HepG2 (cell line): ENCODE measurements around the gene TMCC2. TPM values are rescaled to one million over a fixed set of nuclear protein-coding genes. Genes with fewer than 3 reads are reported as not detected.
A peak's percentile ranks its signal among the peaks of the same experiment; 100 is the strongest.

Experiments used
- BHLHE40 ChIP-seq: IDR thresholded peaks from 2 replicates; pipeline ENCODE4 v1.6.1; 2011; ENCODE audit warnings: low read length, improper control_type of control experiment
- CEBPG ChIP-seq: IDR thresholded peaks from 2 replicates; pipeline ENCODE4 v1.6.1; 2016
- DMAP1 ChIP-seq: IDR thresholded peaks from 2 replicates; pipeline ENCODE4 v1.6.1; 2016
- GATAD2A ChIP-seq: IDR thresholded peaks from 2 replicates; pipeline ENCODE4 v1.6.1; 2016
- KMT2B ChIP-seq: IDR thresholded peaks from 2 replicates; pipeline ENCODE4 v1.6.1; 2016; ENCODE audit warnings: missing genetic modification reagents, missing compliant biosample characterization
- MIER3 ChIP-seq: IDR thresholded peaks from 2 replicates; pipeline ENCODE4 v1.6.1; 2016; ENCODE audit warnings: missing compliant biosample characterization, borderline replicate concordance
- NBN ChIP-seq: fragments of 450-650 bp; conservative IDR thresholded peaks from 2 replicates; pipeline ENCODE4 v1.6.1; 2017
- NR2F1 ChIP-seq, 2 experiments: fragments of 450-650 bp in 1 of 2; formaldehyde crosslinking in 1 of 2; IDR thresholded peaks; 2 replicates each; pipeline versions ENCODE4 v1.5.0 to v1.6.1; 2016 to 2020; ENCODE audit warnings: mild to moderate bottlenecking in 1 of 2, missing compliant biosample characterization in 1 of 2, missing genetic modification reagents in 1 of 2, moderate library complexity in 1 of 2
- SOX5 ChIP-seq: IDR thresholded peaks from 2 replicates; pipeline ENCODE4 v1.6.1; 2016; ENCODE audit warnings: borderline replicate concordance
- THAP11 ChIP-seq: IDR thresholded peaks from 2 replicates; pipeline ENCODE4 v1.6.1; 2016; ENCODE audit warnings: missing biosample characterization, missing genetic modification reagents
- polyA plus RNA-seq, 8 experiments: library from polyadenylated mRNA; depleted of rRNA in 3 of 8; stranded (reverse) in 7 of 8; unstranded in 1 of 8; fragments of >200 nt; fragmentation: Illumina TruSeq in 4 of 8; extraction: Trizol in 4 of 8; gene quantifications; 2 replicates each; pipeline versions ENCODE4 v1.2.1 to v1.2.3, GENCODE V29; 2011 to 2016; ENCODE audit warnings: low read depth in 4 of 8, missing spikeins in 1 of 8, mixed read lengths in 1 of 8; ENCODE audit not compliant: insufficient read depth in 1 of 8
- total RNA-seq, 5 experiments: library from RNA; depleted of rRNA; stranded (reverse); fragments of >200 nt; fragmentation: Illumina TruSeq; extraction: Trizol; gene quantifications; 2 replicates each; pipeline ENCODE4 v1.2.3, GENCODE V29; 2016; ENCODE audit warnings: low read depth in 1 of 5
- TF ChIP-seq, protein P1 (sequence below): sonication (generic); formaldehyde crosslinking; IDR thresholded peaks from 2 replicates; pipeline ENCODE4 v1.8.0; 2023; ENCODE audit warnings: mild to moderate bottlenecking, missing genetic modification reagents
- TF ChIP-seq, protein P2 (sequence below): IDR thresholded peaks from 2 replicates; pipeline ENCODE4 v1.6.1; 2018; ENCODE audit warnings: missing genetic modification reagents
- TF ChIP-seq, protein P3 (sequence below): sonication (generic); formaldehyde crosslinking; IDR thresholded peaks from 2 replicates; pipeline ENCODE4 v1.4.0; 2020; ENCODE audit warnings: missing genetic modification reagents; ENCODE audit errors: not compliant biosample characterization
- TF ChIP-seq, protein P4 (sequence below), 2 experiments: fragments of 450-650 bp in 1 of 2; sonication (generic) in 1 of 2; formaldehyde crosslinking; IDR thresholded peaks; 2 replicates each; pipeline versions ENCODE4 v1.5.0 to v1.8.0; 2020 to 2022; ENCODE audit warnings: mild to moderate bottlenecking in 1 of 2, missing genetic modification reagents in 1 of 2
- TF ChIP-seq, protein P5 (sequence below): sonication (generic); formaldehyde crosslinking; IDR thresholded peaks from 2 replicates; pipeline ENCODE4 v1.4.0; 2020; ENCODE audit warnings: mild to moderate bottlenecking, missing genetic modification reagents
- TF ChIP-seq, protein P6 (sequence below): IDR thresholded peaks from 2 replicates; pipeline ENCODE4 v1.6.1; 2016; ENCODE audit warnings: control low read depth
- TF ChIP-seq, protein P7 (sequence below): IDR thresholded peaks from 2 replicates; pipeline ENCODE4 v1.6.1; 2016; ENCODE audit warnings: low read depth
- TF ChIP-seq, protein P8 (sequence below): IDR thresholded peaks from 2 replicates; pipeline ENCODE4 v1.6.1; 2016; ENCODE audit warnings: missing compliant biosample characterization, missing genetic modification reagents, borderline replicate concordance
- TF ChIP-seq, protein P9 (sequence below): sonication (generic); formaldehyde crosslinking; IDR thresholded peaks from 2 replicates; pipeline ENCODE4 v1.8.0; 2022; ENCODE audit warnings: missing genetic modification reagents, low read depth, mild to moderate bottlenecking, borderline replicate concordance

Gene TMCC2
- total and polyA plus RNA-seq, 2 of the 13 experiments (the other 11 are each of a cell fraction or from before 2014, with no cell fraction given): 0.12 to 0.24 TPM

DNA sequence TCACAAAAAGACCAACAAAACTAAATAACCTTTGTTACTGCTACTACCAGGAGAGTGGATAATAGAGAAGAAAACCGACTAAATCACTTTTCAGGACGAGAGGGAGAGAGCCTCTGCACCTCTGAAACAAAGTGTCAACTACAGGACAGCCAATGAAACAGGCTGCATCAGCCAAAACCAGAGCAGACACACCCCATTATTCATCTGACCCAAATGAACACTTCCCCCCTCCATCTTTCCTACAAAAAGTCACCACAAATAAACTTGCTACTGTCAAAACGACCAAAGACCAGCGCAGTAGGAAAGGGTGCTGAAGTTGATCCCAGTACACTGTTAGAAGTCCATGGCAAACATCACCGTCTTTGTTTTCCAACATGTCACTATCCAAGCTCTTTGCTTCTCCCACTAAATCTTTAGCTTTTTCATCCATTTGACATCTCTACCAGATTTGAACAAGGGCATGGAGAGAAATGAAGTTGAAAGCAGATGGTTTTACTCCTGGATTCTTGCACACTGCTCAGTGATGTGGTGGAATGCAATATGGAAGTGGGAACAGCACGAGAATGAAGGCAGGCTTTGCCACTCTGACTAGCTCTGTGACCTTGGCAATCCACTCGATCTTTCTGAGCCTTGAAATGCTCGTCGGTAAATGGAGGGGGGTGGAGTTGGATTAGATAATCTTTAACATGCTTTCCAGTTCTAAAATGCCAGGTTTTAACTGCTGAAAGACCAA, 36.7 kb upstream of the TMCC2 start (continued):
- TF ChIP-seq KMT2B (CRISPR knock-in tag) (no peak), DMAP1 (CRISPR knock-in tag) (peak; percentile 56; the same call in 1 of the 2 replicates), NBN (no peak), THAP11 (CRISPR knock-in tag) (peak; percentile 58), MIER3 (CRISPR knock-in tag) (peak; percentile 48; the same call in 1 of the 2 replicates), BHLHE40 (no peak), GATAD2A (CRISPR knock-in tag) (peak; percentile 58; the same call in 1 of the 2 replicates), SOX5 (CRISPR knock-in tag) (peak; percentile 9; the same call in 1 of the 2 replicates), NR2F1 (CRISPR knock-in tag; IDR thresholded peaks at IDR 0.05) (no peak), CEBPG (CRISPR knock-in tag) (no peak)
- TF ChIP-seq, protein P1, sequence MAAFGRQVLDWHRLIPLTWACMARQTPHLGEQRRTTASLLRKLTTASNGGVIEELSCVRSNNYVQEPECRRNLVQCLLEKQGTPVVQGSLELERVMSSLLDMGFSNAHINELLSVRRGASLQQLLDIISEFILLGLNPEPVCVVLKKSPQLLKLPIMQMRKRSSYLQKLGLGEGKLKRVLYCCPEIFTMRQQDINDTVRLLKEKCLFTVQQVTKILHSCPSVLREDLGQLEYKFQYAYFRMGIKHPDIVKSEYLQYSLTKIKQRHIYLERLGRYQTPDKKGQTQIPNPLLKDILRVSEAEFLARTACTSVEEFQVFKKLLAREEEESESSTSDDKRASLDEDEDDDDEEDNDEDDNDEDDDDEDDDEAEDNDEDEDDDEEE (CRISPR knock-in tag): no peak
- TF ChIP-seq, protein P2, sequence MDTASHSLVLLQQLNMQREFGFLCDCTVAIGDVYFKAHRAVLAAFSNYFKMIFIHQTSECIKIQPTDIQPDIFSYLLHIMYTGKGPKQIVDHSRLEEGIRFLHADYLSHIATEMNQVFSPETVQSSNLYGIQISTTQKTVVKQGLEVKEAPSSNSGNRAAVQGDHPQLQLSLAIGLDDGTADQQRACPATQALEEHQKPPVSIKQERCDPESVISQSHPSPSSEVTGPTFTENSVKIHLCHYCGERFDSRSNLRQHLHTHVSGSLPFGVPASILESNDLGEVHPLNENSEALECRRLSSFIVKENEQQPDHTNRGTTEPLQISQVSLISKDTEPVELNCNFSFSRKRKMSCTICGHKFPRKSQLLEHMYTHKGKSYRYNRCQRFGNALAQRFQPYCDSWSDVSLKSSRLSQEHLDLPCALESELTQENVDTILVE (CRISPR knock-in tag): no peak
- TF ChIP-seq, protein P3, sequence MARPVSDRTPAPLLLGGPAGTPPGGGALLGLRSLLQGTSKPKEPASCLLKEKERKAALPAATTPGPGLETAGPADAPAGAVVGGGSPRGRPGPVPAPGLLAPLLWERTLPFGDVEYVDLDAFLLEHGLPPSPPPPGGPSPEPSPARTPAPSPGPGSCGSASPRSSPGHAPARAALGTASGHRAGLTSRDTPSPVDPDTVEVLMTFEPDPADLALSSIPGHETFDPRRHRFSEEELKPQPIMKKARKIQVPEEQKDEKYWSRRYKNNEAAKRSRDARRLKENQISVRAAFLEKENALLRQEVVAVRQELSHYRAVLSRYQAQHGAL (CRISPR knock-in tag): no peak
- TF ChIP-seq, protein P4, sequence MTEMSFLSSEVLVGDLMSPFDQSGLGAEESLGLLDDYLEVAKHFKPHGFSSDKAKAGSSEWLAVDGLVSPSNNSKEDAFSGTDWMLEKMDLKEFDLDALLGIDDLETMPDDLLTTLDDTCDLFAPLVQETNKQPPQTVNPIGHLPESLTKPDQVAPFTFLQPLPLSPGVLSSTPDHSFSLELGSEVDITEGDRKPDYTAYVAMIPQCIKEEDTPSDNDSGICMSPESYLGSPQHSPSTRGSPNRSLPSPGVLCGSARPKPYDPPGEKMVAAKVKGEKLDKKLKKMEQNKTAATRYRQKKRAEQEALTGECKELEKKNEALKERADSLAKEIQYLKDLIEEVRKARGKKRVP (CRISPR knock-in tag; IDR thresholded peaks at IDR 0.05): 0 out of 4 replicates have a peak, but pooled peaks of 1 of the 2 experiments have one; percentile 17
- TF ChIP-seq, protein P5, sequence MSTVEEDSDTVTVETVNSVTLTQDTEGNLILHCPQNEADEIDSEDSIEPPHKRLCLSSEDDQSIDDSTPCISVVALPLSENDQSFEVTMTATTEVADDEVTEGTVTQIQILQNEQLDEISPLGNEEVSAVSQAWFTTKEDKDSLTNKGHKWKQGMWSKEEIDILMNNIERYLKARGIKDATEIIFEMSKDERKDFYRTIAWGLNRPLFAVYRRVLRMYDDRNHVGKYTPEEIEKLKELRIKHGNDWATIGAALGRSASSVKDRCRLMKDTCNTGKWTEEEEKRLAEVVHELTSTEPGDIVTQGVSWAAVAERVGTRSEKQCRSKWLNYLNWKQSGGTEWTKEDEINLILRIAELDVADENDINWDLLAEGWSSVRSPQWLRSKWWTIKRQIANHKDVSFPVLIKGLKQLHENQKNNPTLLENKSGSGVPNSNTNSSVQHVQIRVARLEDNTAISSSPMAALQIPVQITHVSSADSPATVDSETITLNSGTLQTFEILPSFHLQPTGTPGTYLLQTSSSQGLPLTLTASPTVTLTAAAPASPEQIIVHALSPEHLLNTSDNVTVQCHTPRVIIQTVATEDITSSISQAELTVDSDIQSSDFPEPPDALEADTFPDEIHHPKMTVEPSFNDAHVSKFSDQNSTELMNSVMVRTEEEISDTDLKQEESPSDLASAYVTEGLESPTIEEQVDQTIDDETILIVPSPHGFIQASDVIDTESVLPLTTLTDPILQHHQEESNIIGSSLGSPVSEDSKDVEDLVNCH: no peak
- TF ChIP-seq, protein P6, sequence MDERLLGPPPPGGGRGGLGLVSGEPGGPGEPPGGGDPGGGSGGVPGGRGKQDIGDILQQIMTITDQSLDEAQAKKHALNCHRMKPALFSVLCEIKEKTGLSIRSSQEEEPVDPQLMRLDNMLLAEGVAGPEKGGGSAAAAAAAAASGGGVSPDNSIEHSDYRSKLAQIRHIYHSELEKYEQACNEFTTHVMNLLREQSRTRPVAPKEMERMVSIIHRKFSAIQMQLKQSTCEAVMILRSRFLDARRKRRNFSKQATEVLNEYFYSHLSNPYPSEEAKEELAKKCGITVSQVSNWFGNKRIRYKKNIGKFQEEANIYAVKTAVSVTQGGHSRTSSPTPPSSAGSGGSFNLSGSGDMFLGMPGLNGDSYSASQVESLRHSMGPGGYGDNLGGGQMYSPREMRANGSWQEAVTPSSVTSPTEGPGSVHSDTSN (CRISPR knock-in tag): no peak
- TF ChIP-seq, protein P7, sequence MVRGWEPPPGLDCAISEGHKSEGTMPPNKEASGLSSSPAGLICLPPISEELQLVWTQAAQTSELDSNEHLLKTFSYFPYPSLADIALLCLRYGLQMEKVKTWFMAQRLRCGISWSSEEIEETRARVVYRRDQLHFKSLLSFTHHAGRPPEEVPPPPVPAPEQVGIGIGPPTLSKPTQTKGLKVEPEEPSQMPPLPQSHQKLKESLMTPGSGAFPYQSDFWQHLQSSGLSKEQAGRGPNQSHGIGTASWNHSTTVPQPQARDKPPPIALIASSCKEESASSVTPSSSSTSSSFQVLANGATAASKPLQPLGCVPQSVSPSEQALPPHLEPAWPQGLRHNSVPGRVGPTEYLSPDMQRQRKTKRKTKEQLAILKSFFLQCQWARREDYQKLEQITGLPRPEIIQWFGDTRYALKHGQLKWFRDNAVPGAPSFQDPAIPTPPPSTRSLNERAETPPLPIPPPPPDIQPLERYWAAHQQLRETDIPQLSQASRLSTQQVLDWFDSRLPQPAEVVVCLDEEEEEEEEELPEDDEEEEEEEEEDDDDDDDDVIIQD: peak; percentile 36; the same call in 1 of the 2 replicates
- TF ChIP-seq, protein P8, sequence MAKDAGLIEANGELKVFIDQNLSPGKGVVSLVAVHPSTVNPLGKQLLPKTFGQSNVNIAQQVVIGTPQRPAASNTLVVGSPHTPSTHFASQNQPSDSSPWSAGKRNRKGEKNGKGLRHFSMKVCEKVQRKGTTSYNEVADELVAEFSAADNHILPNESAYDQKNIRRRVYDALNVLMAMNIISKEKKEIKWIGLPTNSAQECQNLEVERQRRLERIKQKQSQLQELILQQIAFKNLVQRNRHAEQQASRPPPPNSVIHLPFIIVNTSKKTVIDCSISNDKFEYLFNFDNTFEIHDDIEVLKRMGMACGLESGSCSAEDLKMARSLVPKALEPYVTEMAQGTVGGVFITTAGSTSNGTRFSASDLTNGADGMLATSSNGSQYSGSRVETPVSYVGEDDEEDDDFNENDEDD: no peak
- TF ChIP-seq, protein P9, sequence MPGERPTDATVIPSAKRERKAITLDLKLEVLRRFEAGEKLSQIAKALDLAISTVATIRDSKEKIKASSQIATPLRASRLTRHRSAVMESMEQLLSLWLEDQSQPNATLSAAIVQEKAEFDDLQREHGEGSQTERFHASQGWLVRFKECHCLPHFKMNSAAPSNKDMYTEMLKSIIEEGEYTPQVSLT (CRISPR knock-in tag): no peak
